Liver (tissue), 9 donors: ENCODE results near the gene CTDSP2. TPM values are rescaled to one million over a fixed set of nuclear protein-coding genes. Genes with fewer than 3 reads are reported as not detected.
A peak's percentile ranks its signal among the peaks of the same experiment; 100 is the strongest.

Experiments used
- DNase-seq: peaks from one replicate; pipeline ENCODE4 v3.0.0-alpha.2; 2017; ENCODE audit warnings: low spot score
- H3K27ac ChIP-seq, 2 donors: one replicate each; pipeline ENCODE4 v1.7.0; 2013; ENCODE audit warnings: inconsistent platforms in 2 of 2, low read length in 2 of 2, control low read depth in 1 of 2, low read depth in 1 of 2, mild to moderate bottlenecking in 1 of 2
- H3K27me3 ChIP-seq, 4 donors: one replicate each; pipeline versions ENCODE4 v1.6.1 to v1.7.0; 2013; ENCODE audit warnings: low read length in 3 of 4, inconsistent platforms in 1 of 4, mild to moderate bottlenecking in 1 of 4, moderate library complexity in 1 of 4; ENCODE audit not compliant: control insufficient read depth in 4 of 4, insufficient read depth in 4 of 4
- H3K36me3 ChIP-seq, 4 donors: one replicate each; pipeline versions ENCODE4 v1.6.1 to v1.7.0; 2013; ENCODE audit warnings: low read length in 3 of 4, mild to moderate bottlenecking in 3 of 4, low read depth in 1 of 4, moderate library complexity in 1 of 4; ENCODE audit not compliant: control insufficient read depth in 4 of 4, insufficient read depth in 3 of 4
- H3K4me1 ChIP-seq, 4 donors: one replicate each; pipeline versions ENCODE4 v1.6.1 to v1.7.0; 2013; ENCODE audit warnings: low read length in 3 of 4, mild to moderate bottlenecking in 3 of 4, moderate library complexity in 1 of 4; ENCODE audit not compliant: control insufficient read depth in 4 of 4, insufficient read depth in 4 of 4
- H3K4me3 ChIP-seq, 3 donors: one replicate each; pipeline versions ENCODE4 v1.6.1 to v1.7.0; 2013; ENCODE audit warnings: low read length in 3 of 3, control low read depth in 1 of 3, low read depth in 1 of 3, mild to moderate bottlenecking in 1 of 3
- H3K9ac ChIP-seq, 2 donors: one replicate each; pipeline ENCODE4 v1.7.0; 2013; ENCODE audit warnings: low read length in 2 of 2, mild to moderate bottlenecking in 2 of 2, moderate library complexity in 2 of 2, control low read depth in 1 of 2, low read depth in 1 of 2
- H3K9me3 ChIP-seq, 4 donors: one replicate each; pipeline versions ENCODE4 v1.6.1 to v1.7.0; 2013; ENCODE audit warnings: low read length in 3 of 4; ENCODE audit not compliant: control insufficient read depth in 4 of 4
- CTCF ChIP-seq: fragments of 150-350 bp; IDR thresholded peaks from 2 replicates; pipeline ENCODE4 v1.5.1; 2017; ENCODE audit warnings: improper control_type of control experiment, low read depth, low read length; ENCODE audit not compliant: missing input control
- EGR1 ChIP-seq, 2 donors: IDR thresholded peaks; 2 replicates each; pipeline ENCODE4 v1.6.1; 2016 to 2018; ENCODE audit warnings: antibody characterized with exemption in 2 of 2, low read depth in 2 of 2
- FOXA1 ChIP-seq: IDR thresholded peaks from 2 replicates; pipeline ENCODE4 v1.6.1; 2016; ENCODE audit warnings: antibody characterized with exemption
- FOXA2 ChIP-seq: IDR thresholded peaks from 2 replicates; pipeline ENCODE4 v1.6.1; 2016; ENCODE audit warnings: antibody characterized with exemption
- GABPA ChIP-seq, 2 donors: IDR thresholded peaks in 1 of 2; conservative IDR thresholded peaks in 1 of 2; 2 replicates each; pipeline ENCODE4 v1.6.1; 2016; ENCODE audit warnings: antibody characterized with exemption in 2 of 2, mild to moderate bottlenecking in 1 of 2, moderate library complexity in 1 of 2
- HNF4A ChIP-seq, 2 donors: conservative IDR thresholded peaks; 2 replicates each; pipeline ENCODE4 v1.6.1; 2016; ENCODE audit warnings: antibody characterized with exemption in 2 of 2, mild to moderate bottlenecking in 2 of 2
- HNF4G ChIP-seq: IDR thresholded peaks from 2 replicates; pipeline ENCODE4 v1.6.1; 2016; ENCODE audit warnings: antibody characterized with exemption
- JUND ChIP-seq, 2 donors: IDR thresholded peaks; 2 replicates each; pipeline ENCODE4 v1.6.1; 2016; ENCODE audit warnings: antibody characterized with exemption in 2 of 2
- MAX ChIP-seq: IDR thresholded peaks from 2 replicates; pipeline ENCODE4 v1.6.1; 2016; ENCODE audit warnings: antibody characterized with exemption
- NR2F2 ChIP-seq: IDR thresholded peaks from 2 replicates; pipeline ENCODE4 v1.6.1; 2016; ENCODE audit warnings: antibody characterized with exemption
- RAD21 ChIP-seq, 2 donors: IDR thresholded peaks; 2 replicates each; pipeline ENCODE4 v1.6.1; 2016; ENCODE audit warnings: antibody characterized with exemption in 2 of 2, mild to moderate bottlenecking in 2 of 2
- REST ChIP-seq: IDR thresholded peaks from 2 replicates; pipeline ENCODE4 v1.6.1; 2016; ENCODE audit warnings: antibody characterized with exemption, mild to moderate bottlenecking
- RXRA ChIP-seq, 2 donors: IDR thresholded peaks; 2 replicates each; pipeline ENCODE4 v1.6.1; 2017 to 2018; ENCODE audit warnings: antibody characterized with exemption in 2 of 2, mild to moderate bottlenecking in 1 of 2
- SP1 ChIP-seq: IDR thresholded peaks from 2 replicates; pipeline ENCODE4 v1.6.1; 2018; ENCODE audit warnings: antibody characterized with exemption, mild to moderate bottlenecking
- TAF1 ChIP-seq: conservative IDR thresholded peaks from 2 replicates; pipeline ENCODE4 v1.6.1; 2016; ENCODE audit warnings: antibody characterized with exemption, mild to moderate bottlenecking
- YY1 ChIP-seq: IDR thresholded peaks from 2 replicates; pipeline ENCODE4 v1.6.1; 2016; ENCODE audit warnings: antibody characterized with exemption, mild to moderate bottlenecking
- ZBTB33 ChIP-seq: IDR thresholded peaks from 2 replicates; pipeline ENCODE4 v1.6.1; 2016; ENCODE audit warnings: antibody characterized with exemption
- WGBS: extraction: QIAGEN DNeasy Blood & Tissue Kit; methylation state at CpG from one replicate; pipeline ENCODE4 v1.1.7; 2013; 5-methylcytosine and 5-hydroxymethylcytosine counted together
- polyA plus RNA-seq, 2 donors: library from polyadenylated mRNA; stranded (reverse) in 1 of 2; unstranded in 1 of 2; fragments of 200-250 nt in 1 of 2; fragments of >200 nt in 1 of 2; fragmentation: Nextera tagmentation in 1 of 2; extraction: Ambion mirVana in 1 of 2; gene quantifications; one replicate each; pipeline versions ENCODE4 v1.2.1 to v1.2.3, GENCODE V29; 2013 to 2015
- total RNA-seq, 2 donors: library from RNA; depleted of rRNA; stranded (reverse); fragments of >200 nt; gene quantifications; one replicate each; pipeline ENCODE4 v1.2.3, GENCODE V29; 2014
- donor health status: healthy.
- donor health status: healthy.
- donor health status: healthy.
- donor health status: healthy.
- donor health status: healthy.

CTDSP2 gene
- total and polyA plus RNA-seq, 4 donors: 20.1 to 60.9 (median 43.7) TPM

- no peak overlapping the region for H3K9ac ChIP-seq
- TF ChIP-seq SP1 (no peak), RXRA (IDR thresholded peaks at IDR 0.05) (no peak), HNF4G (no peak), RAD21 (IDR thresholded peaks at IDR 0.05) (no peak), YY1 (no peak), JUND (IDR thresholded peaks at IDR 0.05) (no peak), TAF1 (no peak), ZBTB33 (no peak), HNF4A (conservative IDR thresholded peaks at IDR 0.05) (no peak), CTCF (no peak), FOXA2 (no peak), EGR1 (IDR thresholded peaks at IDR 0.05; ENCODE audit: low read depth in 2 of 2) (no peak), NR2F2 (no peak), MAX (no peak), GABPA (IDR thresholded peaks at IDR 0.05 in 1 of 2, conservative IDR thresholded peaks at IDR 0.05 in 1 of 2) (no peak), FOXA1 (no peak), REST (no peak)
- no peak for DNase-seq
- no peaks in the 10 kb centered on the region for H3K27me3 ChIP-seq
- H3K9me3 ChIP-seq: no peaks in the 10 kb centered on the region
- H3K4me1 ChIP-seq: peaks cover 45 to 98% (median 92%) of the 10 kb centered on the region in 4 donors
- 32% methylated on average over 5 of the region's 5 CpGs for WGBS
- H3K27ac ChIP-seq: peak overlapping the region; percentile 37 to 47
- H3K36me3 ChIP-seq: no peaks in the 10 kb centered on the region
- H3K4me3 ChIP-seq: no peak overlapping the region
Observed at GRCh38 chr12:57839996-57840395, 6.5 kb downstream of the CTDSP2 start.
